ENCODE results near the gene TNK2.

GRCh38 chr3:195873971-195874370, 34.4 kb downstream of the TNK2 start:
- TF ChIP-seq POLR2A (IDR thresholded peaks at IDR 0.05; ENCODE audit: low read length) = no peak
- TF ChIP-seq GATA1 (IDR thresholded peaks at IDR 0.05; ENCODE audit: low read depth, low read length) = no peak
